Erythroblast (primary cell): ENCODE measurements around the gene CCM2L.
"Not testable (repeated sequence)": the region's sequence is repeated elsewhere in the genome, so short reads cannot be mapped to it uniquely, and the experiment has no call there.

Source experiments
- DNase-seq, 2 experiments: peaks; one replicate each; lab custom pipeline; 2025; lab: John Stamatoyannopoulos, UW
- GATA1 ChIP-seq: IDR thresholded peaks from 2 replicates; pipeline ENCODE4 v1.6.1; 2011; ENCODE audit warnings: low read depth, mild to moderate bottlenecking, control low read depth, low read length, moderate library complexity
- POLR2A ChIP-seq: IDR thresholded peaks from 2 replicates; pipeline ENCODE4 v1.6.1; 2011; ENCODE audit warnings: mild to moderate bottlenecking, low read length

Gene CCM2L

GRCh38 chr20:32027643-32028042 is 17.4 kb downstream of the CCM2L start:
- no peak for TF ChIP-seq POLR2A
- no peak for TF ChIP-seq GATA1
- DNase-seq: no peak

GRCh38 chr20:32028647-32029372 is 18.6 kb downstream of the CCM2L start:
- no peak for DNase-seq
- TF ChIP-seq GATA1 (no peak), POLR2A (no peak)

- DNase-seq: no peak
- TF ChIP-seq GATA1 (no peak), POLR2A (no peak)
Measured at GRCh38 chr20:32029561-32029960, 19.3 kb downstream of the CCM2L start.

GRCh38 chr20:32031007-32031958 is 21.0 kb downstream of the CCM2L start:
- DNase-seq: peak; percentile 35 to 67
- TF ChIP-seq POLR2A (no peak), GATA1 (no peak)

GRCh38 chr20:32033316-32033715 is 23.1 kb downstream of the CCM2L start:
- DNase-seq: no peak
- no peak for TF ChIP-seq POLR2A
- no peak for TF ChIP-seq GATA1

GRCh38 chr20:32033721-32034120 is 23.5 kb downstream of the CCM2L start:
- DNase-seq: not testable (repeated sequence)

DNA sequence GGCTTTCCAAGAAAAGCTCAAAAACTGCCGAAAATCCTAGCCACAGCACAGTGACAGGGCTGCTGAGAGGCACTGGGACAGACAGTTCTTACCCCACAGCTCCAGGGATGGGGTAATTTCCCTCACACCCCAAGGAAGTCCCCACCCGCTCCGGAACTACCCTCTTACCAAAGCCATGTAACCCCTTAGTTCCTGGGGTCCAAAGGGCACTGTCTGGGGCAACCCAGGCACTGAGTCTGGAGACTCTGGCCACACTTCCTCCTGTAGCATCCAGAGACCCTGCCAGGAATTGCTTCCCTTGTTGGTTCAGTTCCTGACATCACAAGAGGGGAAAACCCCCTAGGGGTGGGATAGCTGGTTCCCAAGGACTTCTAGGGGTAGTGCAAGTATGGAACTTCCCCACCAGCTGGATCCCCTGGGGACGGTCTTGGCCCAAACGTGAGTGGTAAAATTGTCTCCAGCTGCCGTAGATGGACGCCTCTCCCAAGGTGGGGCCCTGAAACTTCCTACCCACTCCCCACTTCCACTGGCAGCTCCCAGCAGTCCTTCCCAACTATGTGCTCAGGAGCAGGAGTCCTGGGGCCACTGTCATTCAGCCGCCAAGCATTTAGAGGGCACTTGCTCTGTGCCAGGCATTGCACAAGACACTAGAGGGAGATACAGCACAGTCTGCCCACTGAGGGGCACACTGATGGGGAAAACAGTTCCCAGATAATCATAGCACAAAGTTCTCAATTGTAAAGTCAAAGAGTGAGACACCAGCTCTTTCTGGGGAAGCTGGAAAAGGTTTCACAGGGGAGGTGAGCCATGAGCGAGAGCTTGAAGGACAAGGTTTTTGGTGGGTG is 24.6 kb downstream of the CCM2L start:
- no peak for DNase-seq
- no peak for TF ChIP-seq GATA1

DNA sequence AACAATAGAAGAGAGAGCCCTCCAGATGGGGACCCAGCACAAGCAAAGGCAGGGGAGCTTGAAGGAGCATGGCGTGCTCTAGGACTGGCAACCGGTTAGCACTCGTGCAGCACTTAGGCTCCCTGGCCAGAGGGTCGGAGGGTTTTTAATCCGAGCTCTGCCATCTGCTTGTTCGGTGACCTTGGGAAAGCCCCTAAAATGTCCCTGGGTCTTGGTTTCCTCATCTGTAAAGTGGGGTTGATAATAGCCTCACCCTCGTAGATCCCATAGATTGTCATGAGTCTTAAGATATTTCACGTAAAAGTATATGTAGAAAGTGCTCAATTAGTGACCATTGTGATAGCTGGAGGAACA is 25.2 kb downstream of the CCM2L start:
- TF ChIP-seq GATA1 (no peak), POLR2A (no peak)
- no peak for DNase-seq

DNA sequence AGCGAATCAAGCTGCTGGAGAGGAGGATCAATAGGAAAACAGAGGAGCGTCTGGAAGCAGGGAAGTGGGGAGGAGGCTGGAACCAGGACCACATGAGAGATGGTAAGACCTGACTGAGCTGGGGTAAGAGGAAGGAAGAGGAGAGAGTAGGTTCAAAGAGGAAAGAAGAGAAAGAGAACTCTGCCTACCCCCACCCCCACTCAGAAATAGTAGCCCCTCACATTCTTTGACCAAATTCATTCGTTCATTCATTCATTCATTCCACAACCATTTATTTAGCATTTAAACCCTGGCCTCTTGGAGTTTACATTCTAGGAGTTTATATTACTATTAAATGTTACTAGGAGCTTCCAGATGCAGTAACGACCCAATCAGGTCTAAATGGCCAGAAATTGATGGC is 26.0 kb downstream of the CCM2L start:
- DNase-seq: no peak
- TF ChIP-seq POLR2A (no peak), GATA1 (no peak)

- DNase-seq: peak; percentile 32 to 71
- TF ChIP-seq POLR2A: no peak
- TF ChIP-seq GATA1: no peak
Measured at GRCh38 chr20:32036716-32037485, 26.7 kb downstream of the CCM2L start.

GRCh38 chr20:32037929-32038328 is 27.7 kb downstream of the CCM2L start:
- no peak for DNase-seq
- no peak for TF ChIP-seq POLR2A
- no peak for TF ChIP-seq GATA1

DNA sequence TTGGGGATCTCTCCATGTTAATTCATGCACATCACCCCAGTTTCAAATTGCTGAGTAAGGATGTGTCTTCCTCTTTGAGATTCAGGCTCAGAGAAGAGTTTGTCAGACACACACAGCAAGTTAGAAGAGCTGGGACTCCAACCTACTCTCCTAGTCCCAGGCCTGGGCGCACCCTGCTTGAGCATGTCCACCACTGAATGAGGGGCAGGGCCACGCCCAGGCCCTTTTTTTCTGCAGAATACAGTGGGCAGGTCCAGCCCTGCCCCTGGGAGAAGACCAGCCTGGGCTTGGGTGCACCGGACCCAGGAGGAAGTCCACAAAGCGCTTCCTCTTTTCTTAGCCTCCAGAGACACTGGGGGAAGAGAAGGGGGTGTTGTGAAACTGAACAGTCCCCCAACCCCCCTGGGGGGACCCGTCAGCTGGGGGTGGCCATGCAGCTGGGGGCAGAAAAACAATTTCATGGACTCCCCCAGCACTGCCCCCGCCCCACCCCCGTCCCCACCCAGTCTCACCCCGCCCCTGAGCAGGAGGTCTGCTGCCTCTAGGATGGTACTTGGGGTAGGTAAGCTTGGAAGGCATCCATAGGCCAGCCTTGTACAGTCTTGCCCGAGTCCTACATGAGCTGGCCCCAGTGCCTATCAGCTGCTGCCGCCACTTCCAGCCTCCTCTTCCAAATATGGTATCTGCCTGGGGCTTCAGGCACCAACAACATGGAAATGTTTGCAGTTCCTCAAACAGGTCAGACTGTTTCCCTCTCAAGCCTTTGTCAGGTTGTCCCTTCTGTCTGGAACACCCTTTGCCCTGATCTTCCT is 30.1 kb downstream of the CCM2L start:
- DNase-seq: no peak
- no peak for TF ChIP-seq POLR2A
- TF ChIP-seq GATA1: no peak
